ENCODE results near the gene SLC35F3.

Gene SLC35F3

DNA sequence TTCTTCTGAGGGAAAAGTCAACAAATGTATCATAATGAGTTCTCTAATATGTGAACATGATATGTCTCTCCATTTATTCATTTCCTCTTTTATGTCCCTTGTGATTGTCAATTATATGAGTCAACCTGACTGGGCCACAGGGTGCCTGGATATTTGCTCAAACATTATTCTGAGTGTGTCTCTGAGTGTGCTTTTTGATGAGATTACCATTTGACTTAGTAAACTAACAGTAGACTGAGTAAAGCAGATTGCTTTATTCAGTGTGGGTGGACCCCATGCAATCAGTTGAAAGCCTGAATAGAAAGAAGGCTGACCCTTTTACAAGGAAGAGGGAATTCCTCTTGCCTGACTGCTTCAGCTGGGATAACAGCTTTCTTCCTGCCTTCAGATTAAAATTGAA is 142.6 kb downstream of the SLC35F3 start:
- DNase-seq = no peak

DNA sequence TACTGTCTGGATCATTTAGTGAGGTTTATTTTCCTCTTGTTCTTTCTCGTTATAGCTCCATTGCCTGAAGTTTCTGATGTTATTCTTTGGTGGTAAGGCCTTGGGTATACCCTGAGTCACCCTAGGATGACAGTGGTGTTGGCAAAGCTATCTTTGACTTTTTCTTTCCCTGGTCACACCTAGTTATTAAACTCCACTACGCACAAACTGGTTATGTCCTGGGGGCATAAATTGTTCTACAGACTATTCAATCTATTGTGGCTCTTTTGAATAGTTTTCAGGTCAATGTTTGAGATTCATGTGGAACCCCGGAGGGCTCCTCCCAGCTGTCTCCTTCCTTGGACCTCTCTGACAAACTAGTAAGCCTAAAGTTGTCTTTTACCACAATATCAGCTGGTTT is 157.7 kb downstream of the SLC35F3 start:
- DNase-seq = no peak

DNA sequence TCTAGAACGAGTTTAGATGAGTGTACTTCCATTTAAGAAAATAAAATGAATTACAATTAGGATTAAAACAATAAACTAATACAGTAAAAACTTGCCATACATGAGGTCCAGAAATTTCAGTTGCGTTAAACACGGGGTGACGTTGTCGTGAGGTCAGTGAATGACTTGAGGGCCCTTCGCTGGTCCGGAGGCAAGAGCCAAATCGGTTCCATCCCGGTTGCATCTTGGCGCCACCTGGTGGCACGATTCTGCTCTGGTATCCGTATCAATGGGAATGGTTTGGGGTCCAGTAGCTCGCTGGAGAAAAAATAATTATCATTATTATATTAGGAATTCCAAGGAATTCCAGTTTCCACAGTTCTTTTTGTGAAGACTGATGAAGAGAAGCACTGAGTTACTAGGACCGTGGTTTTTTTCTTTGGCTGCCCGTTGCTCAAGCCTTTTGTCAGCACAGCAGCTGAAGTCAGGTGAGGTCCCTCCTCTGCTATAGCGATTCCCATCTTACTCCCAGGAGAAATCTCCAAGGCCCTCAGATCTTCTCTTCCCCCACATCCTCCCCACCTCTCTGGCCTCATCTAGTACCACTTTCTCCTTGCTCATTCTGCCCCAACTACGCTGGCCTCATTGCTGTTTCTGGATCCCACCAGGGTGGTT is 161.4 kb downstream of the SLC35F3 start:
- DNase-seq = peak; percentile 70

DNA sequence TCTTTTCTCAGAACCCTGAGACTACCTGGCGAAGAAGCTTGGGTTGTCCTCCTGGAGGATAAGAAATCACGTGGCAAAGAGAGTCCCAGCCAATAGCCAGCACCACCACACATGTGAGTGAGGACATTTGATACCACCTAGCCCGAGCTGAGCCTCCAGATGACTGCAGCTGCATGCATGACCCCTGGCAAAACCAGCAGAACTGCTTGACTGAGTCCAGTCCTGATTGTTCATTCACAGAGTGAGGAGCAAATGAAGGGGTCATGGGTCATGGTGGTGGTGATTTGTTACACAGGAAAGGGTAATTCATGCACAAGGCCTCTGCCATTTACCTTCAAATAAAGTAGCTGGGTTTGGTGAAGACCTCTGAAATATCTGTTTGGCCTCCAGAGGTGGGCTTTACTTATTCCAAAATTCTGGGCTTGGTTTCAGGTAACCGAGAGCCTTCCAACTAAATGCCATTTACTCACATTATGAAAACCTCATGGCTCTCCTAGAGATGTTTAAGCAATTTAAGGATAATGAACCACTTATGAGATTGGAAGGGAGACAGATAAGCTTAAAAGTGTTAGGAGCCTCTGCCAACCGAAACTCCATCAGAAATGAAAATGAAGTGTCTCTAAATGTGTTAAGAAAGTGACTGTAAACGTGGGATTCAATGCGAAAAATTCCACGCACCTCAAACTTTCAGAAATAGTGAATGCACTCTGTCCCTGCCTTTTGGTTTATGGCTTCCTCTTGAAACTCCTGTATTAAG is 163.3 kb downstream of the SLC35F3 start:
- DNase-seq = no peak

DNA sequence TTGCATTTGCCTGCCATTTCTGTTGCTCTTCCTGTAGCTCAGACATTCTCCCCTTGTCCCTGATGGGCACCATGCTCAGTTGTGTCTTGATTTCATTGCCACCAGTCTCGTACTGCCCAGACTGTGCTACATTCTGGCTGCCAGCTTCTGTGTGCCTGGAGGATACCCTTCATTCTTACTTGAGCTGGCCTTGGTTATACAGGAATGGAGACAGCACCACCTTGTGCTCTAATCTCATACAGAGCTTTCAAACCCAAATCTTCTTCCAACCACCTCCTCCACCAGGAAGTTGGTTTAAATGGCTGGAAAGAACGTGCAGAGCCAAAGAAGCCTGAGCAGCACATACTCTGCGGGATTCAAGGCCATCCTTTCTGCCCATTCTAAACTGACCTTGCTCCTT is 165.3 kb downstream of the SLC35F3 start:
- no peak for DNase-seq

DNA sequence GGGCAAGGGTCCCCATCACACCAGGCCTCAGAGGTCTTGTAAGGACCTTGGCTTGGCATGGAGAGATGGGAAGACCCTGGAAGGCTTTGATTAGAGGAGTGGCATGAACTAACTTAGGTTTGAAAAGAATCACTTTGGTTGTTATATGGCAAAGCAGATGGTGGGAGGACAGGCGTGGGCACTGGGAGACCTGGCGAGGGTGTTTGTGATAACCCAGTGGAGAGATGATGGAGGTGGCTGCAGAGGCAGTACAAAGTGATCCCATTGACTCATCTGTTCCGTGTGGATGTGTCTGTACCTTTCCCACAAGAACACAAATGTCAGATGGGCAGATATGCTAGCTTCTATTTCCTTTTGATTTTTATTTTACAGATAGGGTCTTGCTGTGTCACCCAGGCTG is 168.3 kb downstream of the SLC35F3 start:
- no peak for DNase-seq

DNA sequence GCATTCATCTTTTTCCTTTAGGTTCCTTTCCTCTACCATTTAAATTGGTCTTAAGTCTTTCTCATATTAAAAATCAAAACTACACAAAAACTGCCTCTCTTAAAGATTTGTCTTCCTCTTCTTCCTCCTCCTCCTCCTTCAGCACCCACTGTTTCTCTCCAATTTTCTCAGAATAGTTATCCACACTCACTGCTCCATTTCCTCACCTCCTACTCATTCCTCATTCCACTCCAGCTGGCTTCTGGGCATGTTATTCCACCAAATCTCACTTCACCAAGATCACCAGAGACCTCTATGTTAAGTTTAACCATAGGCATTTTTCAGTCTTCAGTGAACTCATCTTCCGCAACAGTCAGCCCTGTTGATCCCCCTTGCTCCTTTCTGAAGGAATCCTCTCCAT is 173.7 kb downstream of the SLC35F3 start:
- no peak for DNase-seq

DNA sequence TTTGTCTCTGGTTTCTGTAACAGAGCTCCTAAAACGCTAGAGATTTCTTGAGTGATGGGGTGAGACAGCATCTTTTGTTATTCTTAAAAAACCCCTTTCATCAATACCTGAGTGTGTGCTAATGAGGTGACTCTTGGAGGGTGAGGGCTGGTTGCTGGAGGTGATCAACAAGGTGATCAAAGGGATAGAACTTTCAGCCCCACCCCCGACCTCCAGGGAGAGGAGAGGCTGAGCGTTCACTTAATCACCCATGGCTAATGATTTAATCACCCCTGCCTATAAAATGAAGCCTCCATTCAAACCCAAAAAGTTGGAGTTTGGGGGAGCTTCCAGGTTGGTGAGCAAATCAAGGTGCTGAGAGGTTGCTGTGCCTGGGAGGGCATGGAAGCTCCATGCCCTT is 175.4 kb downstream of the SLC35F3 start:
- no peak for DNase-seq

DNA sequence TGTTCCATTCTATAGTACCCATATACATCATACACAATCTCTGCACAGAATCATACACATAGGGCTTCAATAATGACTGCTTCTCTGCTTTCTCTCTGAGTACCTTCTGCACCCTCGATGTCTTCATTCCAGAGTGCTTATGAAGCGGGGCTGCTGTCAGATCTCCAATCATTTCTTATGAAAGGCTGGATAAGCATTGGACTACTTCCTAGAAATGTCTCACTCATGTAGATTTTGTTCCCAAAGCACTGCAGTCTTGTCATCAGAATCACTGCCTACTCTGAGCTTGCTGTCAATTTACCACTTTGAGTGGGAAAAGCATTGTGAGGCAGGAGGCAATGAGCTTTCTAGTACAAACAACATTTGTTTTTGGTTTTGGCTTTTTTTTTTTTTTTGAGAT is 179.0 kb downstream of the SLC35F3 start:
- DNase-seq = no peak

DNA sequence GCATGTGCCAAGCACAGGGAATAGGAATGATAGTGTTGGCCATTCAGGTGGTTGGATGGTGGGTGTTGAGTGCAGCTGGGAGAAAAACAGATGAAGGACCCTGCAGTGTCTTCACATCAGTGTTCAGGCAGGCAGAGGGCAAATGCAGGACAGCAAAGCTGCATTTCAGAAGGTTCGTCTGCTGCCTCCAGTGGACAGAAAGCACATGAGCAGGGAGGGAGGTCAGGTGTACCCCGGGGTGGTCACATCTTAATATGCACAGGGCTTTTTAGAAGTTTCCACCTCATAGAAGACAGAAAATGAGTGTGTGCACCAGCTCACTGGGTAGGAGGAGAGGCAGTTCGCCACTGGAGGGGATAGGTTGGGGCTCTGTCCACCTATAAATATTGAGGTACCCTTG is 184.9 kb downstream of the SLC35F3 start:
- no peak for DNase-seq

DNA sequence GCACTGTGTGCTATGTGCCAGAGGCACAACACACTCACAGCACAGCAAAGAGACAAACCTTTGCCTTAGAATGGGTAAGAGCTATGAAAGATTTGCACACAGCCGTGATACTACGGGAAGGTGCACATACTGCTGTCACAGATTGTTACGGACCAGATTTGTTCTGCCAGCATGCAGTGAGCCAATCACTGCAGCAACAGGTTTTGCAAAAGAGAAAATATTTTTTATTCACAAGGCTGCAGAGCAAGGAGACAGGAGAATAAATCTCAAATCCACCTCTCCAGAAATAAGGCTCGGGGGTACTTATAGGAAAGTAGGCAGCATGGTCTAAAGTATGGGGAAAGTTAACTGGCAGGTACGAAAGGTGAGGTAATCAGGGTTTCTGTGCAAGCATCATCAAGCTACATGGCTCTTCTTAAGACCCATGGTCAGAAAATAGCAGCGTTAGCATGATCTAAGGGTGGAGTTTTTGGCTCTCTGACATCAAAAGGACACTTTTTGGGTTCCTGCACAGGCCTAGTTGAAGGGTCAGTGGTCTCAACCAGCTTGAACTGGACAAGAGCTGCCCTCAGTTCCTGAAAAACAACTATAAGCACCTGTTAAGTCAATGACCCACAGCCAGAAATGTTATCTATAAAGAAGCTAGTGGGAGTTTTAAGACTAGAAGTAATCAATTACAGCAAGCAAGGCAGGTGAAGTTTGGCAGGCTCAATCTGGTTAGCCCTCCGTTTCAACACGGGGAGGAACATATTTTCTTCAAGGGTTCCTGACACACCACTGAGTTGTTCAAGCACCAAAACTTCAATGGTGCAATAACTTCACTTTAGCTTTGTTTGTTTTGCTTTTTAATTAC is 186.0 kb downstream of the SLC35F3 start:
- no peak for DNase-seq

DNA sequence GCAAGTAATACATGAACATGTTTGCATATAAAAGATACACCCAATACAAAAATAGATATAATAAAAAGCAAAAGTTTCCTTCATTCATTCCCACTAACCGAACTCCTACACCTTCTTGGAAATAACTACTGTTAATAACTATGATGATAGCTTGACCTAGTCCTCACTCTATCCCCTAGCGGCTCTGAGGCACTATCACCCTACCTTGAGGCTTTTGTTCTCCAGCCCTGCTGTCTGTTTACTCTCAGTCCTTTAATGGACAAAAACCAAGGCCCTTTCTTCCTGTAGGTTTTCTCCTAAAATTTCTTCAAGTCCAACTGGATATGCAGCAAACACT is 186.6 kb downstream of the SLC35F3 start:
- no peak for DNase-seq

DNA sequence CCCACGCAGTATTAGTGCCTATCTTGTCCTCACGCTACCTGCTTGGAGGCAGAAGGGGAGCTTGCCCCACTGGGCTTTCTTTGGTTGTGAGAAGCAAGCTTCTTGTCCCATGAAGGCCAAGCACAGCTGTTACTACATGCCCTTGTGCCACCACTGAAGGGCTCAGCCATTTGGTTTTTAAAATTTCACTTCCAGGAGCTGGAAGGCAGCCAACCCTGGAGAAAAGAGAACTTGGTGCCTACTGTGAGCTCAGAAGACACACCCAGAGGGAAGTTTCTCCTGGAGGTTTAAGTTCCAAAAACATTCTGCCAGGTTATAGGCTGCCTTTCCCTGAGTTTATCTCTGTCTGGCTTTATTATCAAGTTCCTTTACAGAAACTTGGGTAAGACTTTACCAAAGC is 187.4 kb downstream of the SLC35F3 start:
- DNase-seq = no peak

DNA sequence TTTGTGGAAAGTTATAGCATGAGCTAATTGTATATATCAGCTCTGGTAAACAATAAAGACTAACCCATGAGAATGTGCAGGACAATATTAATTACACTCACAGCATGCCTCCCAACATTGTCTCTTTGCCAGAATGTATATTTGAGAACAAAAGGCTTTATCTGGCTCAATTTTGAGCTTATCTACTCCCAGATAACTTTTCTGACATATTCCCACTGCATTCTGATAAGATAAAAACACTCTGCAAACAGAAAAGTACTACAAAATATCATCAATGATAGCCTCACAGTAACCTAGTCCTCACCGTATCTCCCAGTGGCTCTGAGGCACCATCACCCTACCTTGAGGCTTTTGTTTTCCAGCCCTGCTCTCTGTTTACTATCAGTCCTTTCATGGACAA is 188.6 kb downstream of the SLC35F3 start:
- no peak for DNase-seq

DNA sequence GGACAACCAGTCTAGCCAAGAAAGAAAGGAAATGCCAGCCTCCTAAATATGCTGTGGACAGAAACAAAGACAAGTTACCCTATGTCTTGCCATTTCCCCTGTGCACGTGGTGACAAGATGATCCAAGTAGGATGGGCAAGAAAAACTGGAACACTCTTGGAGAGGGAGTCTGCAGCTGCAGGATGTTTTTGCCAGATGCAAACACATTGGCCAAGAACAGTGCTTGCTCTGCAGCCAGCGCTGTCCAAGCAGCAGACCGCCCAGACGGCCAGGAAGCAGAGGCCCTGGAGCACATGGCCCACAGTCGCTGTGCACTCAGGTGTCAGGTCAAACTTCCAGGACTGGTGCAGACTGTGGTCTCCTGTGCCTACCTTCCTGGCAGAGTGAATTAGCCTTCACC is 189.3 kb downstream of the SLC35F3 start:
- DNase-seq = peak; percentile 20

DNA sequence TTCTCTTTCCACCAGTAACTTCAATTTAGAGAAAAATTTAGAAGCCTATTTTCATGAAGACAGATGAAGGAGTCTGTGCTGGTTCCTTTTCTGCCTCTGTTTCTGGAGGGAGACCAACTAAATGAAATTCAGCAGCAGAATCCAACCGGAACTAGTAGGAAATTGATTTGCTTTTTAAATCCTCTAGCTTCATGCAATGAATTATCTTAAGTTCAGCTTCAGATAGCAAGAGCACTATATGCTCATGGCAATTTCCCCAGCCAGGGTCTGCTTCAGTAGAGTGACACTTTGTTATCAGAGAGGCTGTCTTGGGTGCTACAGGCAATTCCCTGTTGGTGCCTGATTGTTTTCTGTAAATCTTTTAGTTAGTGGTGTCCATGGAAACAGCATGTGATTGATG is 189.7 kb downstream of the SLC35F3 start:
- no peak for DNase-seq

DNA sequence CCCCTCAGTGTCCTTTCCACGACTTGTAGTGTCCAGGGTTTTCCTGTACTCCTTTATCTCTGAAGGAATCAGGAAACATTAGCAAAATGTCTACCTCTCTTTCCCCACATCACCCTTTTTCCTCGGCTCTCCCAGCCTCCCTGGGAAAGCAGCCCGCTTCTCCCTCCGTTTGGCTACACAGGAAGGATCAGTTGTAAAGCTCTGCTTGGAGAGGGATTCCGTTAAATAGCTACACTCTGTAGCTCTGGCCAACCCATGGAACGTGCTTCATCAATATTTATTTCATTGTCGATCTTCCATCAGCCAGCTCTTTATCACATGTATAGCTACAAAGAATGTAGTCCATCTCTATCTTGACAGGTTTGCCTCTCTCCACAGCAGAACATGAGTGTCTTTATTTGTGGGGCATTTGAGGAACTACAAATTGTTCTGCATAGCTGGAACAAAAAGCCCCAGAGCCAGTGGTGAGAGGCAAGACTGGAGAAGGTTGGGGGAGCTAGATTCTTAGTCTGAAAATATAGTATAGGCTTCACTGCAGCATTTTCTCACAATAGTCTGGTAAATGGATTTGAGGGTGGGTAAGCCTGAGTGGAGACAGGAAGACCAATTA is 191.8 kb downstream of the SLC35F3 start:
- DNase-seq = no peak

DNA sequence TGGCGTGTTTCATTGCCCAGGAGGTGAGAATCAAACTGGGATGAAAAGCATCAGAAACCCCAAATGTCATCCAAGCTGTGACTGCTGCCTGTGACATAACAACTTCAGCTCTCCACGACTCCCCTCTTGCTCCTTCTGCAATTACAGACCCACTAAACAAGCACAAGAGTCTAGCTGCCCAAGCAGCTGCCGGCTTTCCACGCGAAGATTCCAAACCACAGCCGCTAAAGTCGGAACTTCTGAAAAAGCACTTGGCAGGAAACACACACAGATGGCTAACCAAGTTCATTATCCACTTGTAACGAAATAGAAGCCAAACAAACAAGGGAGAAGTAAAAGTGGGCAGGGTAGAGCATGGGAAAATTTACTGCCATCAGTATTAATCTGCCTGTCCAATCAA is 198.1 kb downstream of the SLC35F3 start:
- no peak for DNase-seq

DNA sequence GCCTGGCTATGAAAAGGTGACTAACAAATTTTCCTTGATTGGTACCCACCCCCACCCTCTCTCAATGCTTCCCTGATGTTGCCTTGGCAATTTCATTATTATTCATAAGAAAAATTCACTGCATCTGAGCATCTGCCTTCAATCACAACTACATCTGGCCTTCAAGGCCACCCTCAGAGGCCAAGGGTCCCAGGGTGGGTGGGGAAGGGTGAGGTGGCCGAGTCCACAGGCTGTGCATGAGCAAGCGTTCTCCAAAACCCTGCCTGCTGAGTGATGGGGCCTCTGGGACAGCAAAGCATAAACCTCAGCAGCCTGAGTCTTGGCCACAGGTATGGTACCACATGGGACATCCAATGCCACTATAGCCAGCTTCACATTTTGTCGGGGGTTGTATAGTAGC is 198.7 kb downstream of the SLC35F3 start:
- no peak for DNase-seq

DNA sequence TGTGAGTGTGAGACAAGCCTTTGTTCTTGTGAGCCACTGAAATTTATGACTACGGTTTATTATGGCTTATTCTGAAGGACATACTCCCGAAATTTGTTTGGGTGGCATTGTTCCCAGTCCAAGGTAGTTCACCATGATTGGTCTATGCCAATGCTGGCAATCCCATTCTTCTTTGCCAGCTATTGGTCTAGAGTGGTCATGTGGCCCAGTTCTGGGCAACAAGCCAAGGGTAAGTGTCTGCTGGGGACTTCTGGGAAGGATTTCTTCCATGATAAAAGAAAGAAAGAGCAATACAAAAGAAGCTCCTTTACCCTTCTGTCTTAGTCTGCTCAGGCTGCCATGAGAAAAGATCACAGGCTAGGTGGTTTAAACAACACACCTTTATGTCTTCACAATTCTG is 201.6 kb downstream of the SLC35F3 start:
- no peak for DNase-seq

DNA sequence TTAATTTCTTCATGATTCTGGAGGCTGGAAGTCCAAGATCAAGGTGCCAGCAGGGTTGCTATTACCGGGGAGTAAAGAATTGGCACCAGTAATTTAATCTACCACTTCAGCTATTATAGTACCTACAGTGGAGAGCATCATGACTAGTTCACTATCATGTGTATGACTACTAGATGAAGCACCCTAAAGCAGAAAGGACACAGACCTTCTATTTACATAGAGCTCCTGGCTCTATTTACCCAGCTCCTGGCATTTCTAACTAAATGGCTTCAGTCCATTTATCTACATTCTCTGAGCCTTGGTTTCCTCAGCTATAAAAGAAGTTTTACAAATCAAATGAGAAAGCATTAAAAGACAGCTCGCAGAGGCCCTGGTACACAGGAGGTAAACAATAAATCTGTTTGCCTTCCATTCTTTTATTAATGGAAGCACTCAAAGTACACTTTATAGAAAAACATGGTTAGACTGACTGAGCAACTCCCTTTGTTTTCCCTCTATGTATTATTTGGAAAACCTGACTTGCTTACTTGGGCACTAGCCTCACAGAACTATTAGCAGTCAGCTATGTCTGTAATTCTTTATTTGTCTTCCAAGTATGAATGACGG is 203.0 kb downstream of the SLC35F3 start:
- DNase-seq = no peak

DNA sequence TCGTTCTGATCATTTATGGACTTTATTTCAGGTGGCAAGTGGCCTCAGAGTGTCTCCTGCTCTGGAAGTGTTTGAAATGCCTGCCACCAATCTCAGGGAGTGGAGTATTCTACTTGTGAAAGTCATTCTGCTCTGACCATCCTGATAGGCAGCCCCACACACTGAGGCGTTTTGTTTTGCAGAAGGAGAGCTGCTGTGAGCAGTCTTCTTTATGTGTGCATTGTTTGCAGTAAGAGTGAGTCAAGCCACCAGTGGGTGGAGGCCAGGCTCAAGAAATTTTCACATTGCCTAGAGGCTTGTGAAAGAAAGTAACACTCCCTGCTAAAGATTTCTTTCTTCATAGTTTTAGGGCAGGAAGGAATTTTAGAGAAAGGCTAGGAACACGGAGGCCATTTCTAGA is 204.4 kb downstream of the SLC35F3 start:
- DNase-seq = no peak

DNA sequence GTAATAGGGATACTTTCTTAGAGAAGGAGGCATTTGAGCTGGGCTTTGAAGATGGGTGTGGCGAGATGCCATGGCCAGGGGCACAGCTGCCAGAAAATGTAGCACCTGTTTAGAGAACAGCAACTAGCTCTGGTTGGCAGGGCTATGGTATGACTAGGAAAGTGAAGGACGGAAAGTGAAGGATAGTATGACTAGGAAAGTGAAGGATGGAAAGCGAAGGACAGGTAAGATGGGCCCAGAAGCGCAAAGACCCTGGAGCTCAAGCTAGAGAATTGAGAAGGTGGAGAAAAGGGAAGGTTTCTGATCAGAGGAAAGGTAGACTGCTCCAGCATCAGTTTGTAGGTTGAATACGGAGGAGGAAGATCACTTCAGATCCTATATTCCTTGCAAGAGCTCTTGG is 205.4 kb downstream of the SLC35F3 start:
- no peak for DNase-seq

All from midbrain (tissue), 1 donor.